Stimulated activated CD8-positive, alpha-beta memory T cell treated with anti-CD3 and anti-CD28 coated beads, Interleukin-12 subunit alpha, Interleukin-12 subunit beta, amount 100 ng/mL, for 1 hour (primary cell): ENCODE measurements around the gene TPRG1L.

Experiments used
- DNase-seq: peaks from one replicate; pipeline ENCODE4 v3.0.0-alpha.2; 2020; ENCODE audit warnings: low read depth

TPRG1L gene

GRCh38 chr1:3663999-3664699 is 39.3 kb downstream of the TPRG1L start:
- no peak for DNase-seq

GRCh38 chr1:3664700-3665375 is 40.0 kb downstream of the TPRG1L start:
- no peak for DNase-seq

- DNase-seq = no peak
Observed at GRCh38 chr1:3668148-3668547, 43.3 kb downstream of the TPRG1L start.

GRCh38 chr1:3668585-3669300 is 43.9 kb downstream of the TPRG1L start:
- no peak for DNase-seq

- no peak for DNase-seq
Observed at GRCh38 chr1:3669421-3669821, 44.6 kb downstream of the TPRG1L start.

GRCh38 chr1:3669971-3670431 is 45.2 kb downstream of the TPRG1L start:
- no peak for DNase-seq

GRCh38 chr1:3670823-3671265 is 46.0 kb downstream of the TPRG1L start:
- no peak for DNase-seq

- DNase-seq = no peak
Observed at GRCh38 chr1:3671371-3672180, 46.8 kb downstream of the TPRG1L start.

- no peak for DNase-seq
Observed at GRCh38 chr1:3672231-3672970, 47.6 kb downstream of the TPRG1L start.

- no peak for DNase-seq
Observed at GRCh38 chr1:3672971-3673361, 48.2 kb downstream of the TPRG1L start.

- no peak for DNase-seq
Observed at GRCh38 chr1:3673381-3674099, 48.7 kb downstream of the TPRG1L start.

GRCh38 chr1:3674100-3675094 is 49.6 kb downstream of the TPRG1L start:
- DNase-seq = no peak

GRCh38 chr1:3675436-3675835 is 50.6 kb downstream of the TPRG1L start:
- no peak for DNase-seq

- DNase-seq = no peak
Observed at GRCh38 chr1:3676581-3677470, 52.0 kb downstream of the TPRG1L start.

GRCh38 chr1:3677484-3677883 is 52.7 kb downstream of the TPRG1L start:
- DNase-seq = no peak

- DNase-seq = no peak
Observed at GRCh38 chr1:3678361-3679097, 53.7 kb downstream of the TPRG1L start.

- DNase-seq = no peak
Observed at GRCh38 chr1:3679098-3679555, 54.3 kb downstream of the TPRG1L start.
